ENCODE measurements around the gene TMC3. TPM values are rescaled to one million over a fixed set of nuclear protein-coding genes. Genes with fewer than 3 reads are reported as not detected.
A peak's percentile ranks its signal among the peaks of the same experiment; 100 is the strongest.

The TMC3 gene
- total and polyA plus RNA-seq, 7 experiments from 2014 or later: not detected

DNA sequence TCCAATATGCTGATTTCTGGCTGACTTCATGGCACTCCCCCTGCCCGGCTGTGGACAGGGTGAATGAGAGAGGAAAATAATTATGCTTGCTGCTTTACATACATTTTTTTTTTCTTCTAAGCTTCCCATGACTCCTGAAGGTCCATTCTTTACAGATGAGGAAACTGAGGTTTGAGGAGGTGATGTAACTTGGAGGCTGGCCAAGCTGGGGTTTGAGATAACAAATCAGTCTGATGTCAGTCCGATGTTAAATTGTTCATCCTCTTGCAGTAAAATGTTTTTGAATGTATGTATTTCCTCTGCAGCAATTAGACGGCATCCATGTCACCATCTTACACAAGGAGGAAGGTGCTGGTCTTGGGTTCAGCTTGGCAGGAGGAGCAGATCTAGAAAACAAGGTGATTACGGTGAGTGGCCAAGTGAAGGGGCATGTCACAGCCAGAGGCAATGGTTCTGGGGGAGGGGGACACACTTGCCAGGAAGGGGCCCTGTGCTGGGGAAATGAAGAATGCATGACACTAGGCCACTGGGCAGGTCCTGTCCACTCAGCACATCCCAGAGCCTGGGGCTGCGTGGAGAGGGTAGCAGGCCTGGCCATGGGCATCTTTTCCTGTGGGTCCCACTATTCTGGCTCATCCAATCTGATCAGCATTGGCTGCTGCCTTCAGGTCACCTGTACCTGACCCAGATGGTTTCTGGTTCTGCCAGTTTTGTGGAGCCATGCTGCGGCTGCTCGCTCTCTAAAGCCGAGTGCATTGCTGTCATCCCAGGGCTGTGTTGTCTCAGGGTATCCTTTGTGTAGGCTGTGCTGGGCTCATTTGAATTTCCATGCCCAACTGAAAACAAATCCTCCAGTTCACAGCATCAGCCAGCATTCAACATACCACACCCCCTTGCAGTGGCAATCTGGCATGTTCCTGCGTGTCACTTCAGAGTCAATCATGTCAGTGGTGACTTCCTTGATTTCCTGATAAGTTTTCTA is 70.5 kb downstream of the TMC3 start:
- peaks cover 46 to 59% of the 10 kb centered on the region in 2 donors for H3K4me1 ChIP-seq (ENCODE audit: control insufficient read depth in 2 of 2, insufficient read depth in 2 of 2, low read length in 2 of 2)
- POLR2A ChIA-PET: interaction anchor here (1.5 to 23.2 kb wide), 7 partner anchors 2 to 37 kb away, joined by 4 to 642 read pairs (median 480); partner anchors contain the start of gene STARD5
- peak overlapping the region; percentile 87 for H3K27ac ChIP-seq (ENCODE audit: low read depth, low read length)
- H3K36me3 ChIP-seq (ENCODE audit: control insufficient read depth in 2 of 3, insufficient read depth in 3 of 3, low read length in 3 of 3): peaks cover 75 to 98% (median 82%) of the 10 kb centered on the region in 3 experiments
- Mint-ChIP-seq H3K27ac (peak overlapping the region; percentile 80 to 100 (median 96)), H3K4me3 (peak overlapping the region; percentile 80 to 100 (median 98)), H3K36me3 (peaks cover 44 to 92% (median 88%) of the 10 kb centered on the region in 5 donors), H3K9me3 (no peaks in the 10 kb centered on the region), H3K4me1 (peaks cover 49 to 81% (median 73%) of the 10 kb centered on the region in 7 donors), H3K27me3 (no peaks in the 10 kb centered on the region)
- intact Hi-C loops (cut with micrococcal nuclease): loop anchor here (1.0 kb wide), 3 partner anchors 7 to 28 kb away; no protein-coding TSS in a partner anchor
- CTCF ChIA-PET: interaction anchor here (0.7 to 16.1 kb wide), 4 partner anchors 17 to 97 kb away, joined by 3 to 128 read pairs (median 4); no protein-coding TSS in a partner anchor
- H3K4me3 ChIP-seq (ENCODE audit: low read length): peak overlapping the region; percentile 74
- H3K27me3 ChIP-seq (ENCODE audit: control insufficient read depth in 2 of 2, insufficient read depth in 2 of 2, low read length in 2 of 2): no peaks in the 10 kb centered on the region
- peak in 7 of 9 donors; percentile 56 to 75 (median 67) for DNase-seq
- H3K9me3 ChIP-seq (ENCODE audit: control insufficient read depth in 2 of 3, low read length in 3 of 3): no peaks in the 10 kb centered on the region
- ATAC-seq: peak; percentile 76

GRCh38 chr15:81302701-81303109 is 71.3 kb downstream of the TMC3 start:
- Histone ChIP-seq H3K4me1 (ENCODE audit: control insufficient read depth in 2 of 2, insufficient read depth in 2 of 2, low read length in 2 of 2) (peaks cover 46 to 59% of the 10 kb centered on the region in 2 donors), H3K36me3 (ENCODE audit: control insufficient read depth in 2 of 3, insufficient read depth in 3 of 3, low read length in 3 of 3) (peaks cover 74 to 96% (median 74%) of the 10 kb centered on the region in 3 experiments), H3K9me3 (ENCODE audit: control insufficient read depth in 2 of 3, low read length in 3 of 3) (no peaks in the 10 kb centered on the region), H3K27ac (ENCODE audit: low read depth, low read length) (peak overlapping the region; percentile 87), H3K4me3 (ENCODE audit: low read length) (peak overlapping the region; percentile 74), H3K27me3 (ENCODE audit: control insufficient read depth in 2 of 2, insufficient read depth in 2 of 2, low read length in 2 of 2) (no peaks in the 10 kb centered on the region)
- DNase-seq (peak in 2 of 9 donors; percentile 35 to 47), ATAC-seq (peak; percentile 44)
- Mint-ChIP-seq H3K36me3 (peaks cover 50 to 93% (median 92%) of the 10 kb centered on the region in 5 donors), H3K4me3 (peak overlapping the region; percentile 80 to 100 (median 98)), H3K27ac (peak overlapping the region; percentile 78 to 100 (median 96)), H3K9me3 (no peaks in the 10 kb centered on the region), H3K4me1 (peaks cover 49 to 74% (median 72%) of the 10 kb centered on the region in 7 donors), H3K27me3 (no peaks in the 10 kb centered on the region)
- intact Hi-C loops (cut with micrococcal nuclease): loop anchor here in 1 of 2 donors (1.0 kb wide), 1 partner anchor 27 kb away; no protein-coding TSS in a partner anchor
- CTCF ChIA-PET: interaction anchor here (0.7 to 16.1 kb wide), 7 partner anchors 12 to 98 kb away, joined by 3 to 128 read pairs (median 4); no protein-coding TSS in a partner anchor
- POLR2A ChIA-PET: interaction anchor here (0.6 to 23.2 kb wide), 7 partner anchors 2 to 1114 kb away, joined by 3 to 642 read pairs (median 480); partner anchors contain the start of gene STARD5

- ATAC-seq: peak; percentile 61
- peaks cover 66 to 96% (median 66%) of the 10 kb centered on the region in 3 experiments for H3K36me3 ChIP-seq (ENCODE audit: control insufficient read depth in 2 of 3, insufficient read depth in 3 of 3, low read length in 3 of 3)
- ChIA-PET CTCF (interaction anchor here (0.8 to 16.1 kb wide), 8 partner anchors 11 to 193 kb away, joined by 3 to 128 read pairs (median 4); no protein-coding TSS in a partner anchor), POLR2A (interaction anchor here (0.6 to 23.2 kb wide), 7 partner anchors 3 to 1115 kb away, joined by 3 to 642 read pairs (median 480); partner anchors contain the start of gene STARD5)
- Mint-ChIP-seq H3K9me3 (peaks cover 0 to 2% (median 0%) of the 10 kb centered on the region in 11 donors), H3K4me3 (peak overlapping the region; percentile 80 to 100 (median 98)), H3K27me3 (no peaks in the 10 kb centered on the region), H3K4me1 (peaks cover 50 to 66% (median 64%) of the 10 kb centered on the region in 7 donors), H3K36me3 (peaks cover 56 to 94% (median 91%) of the 10 kb centered on the region in 5 donors), H3K27ac (peak overlapping the region; percentile 79 to 100 (median 96))
- peak overlapping the region; percentile 87 for H3K27ac ChIP-seq (ENCODE audit: low read depth, low read length)
- no peaks in the 10 kb centered on the region for H3K27me3 ChIP-seq (ENCODE audit: control insufficient read depth in 2 of 2, insufficient read depth in 2 of 2, low read length in 2 of 2)
- intact Hi-C loops (cut with micrococcal nuclease): loop anchor here in 1 of 2 donors (1.0 kb wide), 1 partner anchor 27 kb away; no protein-coding TSS in a partner anchor
- H3K9me3 ChIP-seq (ENCODE audit: control insufficient read depth in 2 of 3, low read length in 3 of 3): no peaks in the 10 kb centered on the region
- H3K4me1 ChIP-seq (ENCODE audit: control insufficient read depth in 2 of 2, insufficient read depth in 2 of 2, low read length in 2 of 2): peaks cover 46 to 59% of the 10 kb centered on the region in 2 donors
- peak overlapping the region; percentile 74 for H3K4me3 ChIP-seq (ENCODE audit: low read length)
- peak in 1 of 9 donors; percentile 60 for DNase-seq
Measured at GRCh38 chr15:81301815-81302399, 72.1 kb downstream of the TMC3 start.

DNA sequence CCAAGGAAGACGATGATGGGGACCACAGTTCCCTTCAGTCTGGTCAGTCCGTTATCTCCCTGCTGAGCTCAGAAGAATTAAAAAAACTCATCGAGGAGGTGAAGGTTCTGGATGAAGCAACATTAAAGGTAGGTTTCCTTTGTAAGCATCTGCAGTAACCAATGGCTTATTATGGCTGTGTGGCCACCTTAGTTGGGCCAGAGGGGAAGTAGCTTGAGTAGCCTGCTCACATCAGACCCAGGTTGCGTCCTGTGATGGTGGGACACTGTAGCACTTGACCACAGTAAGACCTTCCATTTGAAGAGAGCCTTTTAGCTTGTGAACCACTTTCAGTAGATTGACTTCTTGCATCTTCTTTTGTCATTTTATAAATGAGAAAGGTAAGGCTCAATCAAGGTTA is 72.6 kb downstream of the TMC3 start:
- Mint-ChIP-seq H3K9me3 (peaks cover 0 to 3% (median 0%) of the 10 kb centered on the region in 11 donors), H3K4me3 (peak overlapping the region; percentile 80 to 100 (median 98)), H3K27ac (peak overlapping the region; percentile 79 to 100 (median 96)), H3K4me1 (peaks cover 48 to 66% (median 62%) of the 10 kb centered on the region in 7 donors), H3K27me3 (no peaks in the 10 kb centered on the region), H3K36me3 (peaks cover 58 to 91% (median 90%) of the 10 kb centered on the region in 5 donors)
- H3K27ac ChIP-seq (ENCODE audit: low read depth, low read length): peak overlapping the region; percentile 87
- ChIA-PET CTCF (interaction anchor here (0.7 to 16.1 kb wide), 9 partner anchors 10 to 193 kb away, joined by 3 to 128 read pairs (median 4); no protein-coding TSS in a partner anchor), POLR2A (interaction anchor here (11.5 to 23.2 kb wide), 6 partner anchors 4 to 27 kb away, joined by 149 to 642 read pairs (median 498); partner anchors contain the start of gene STARD5)
- peaks cover 45 to 60% of the 10 kb centered on the region in 2 donors for H3K4me1 ChIP-seq (ENCODE audit: control insufficient read depth in 2 of 2, insufficient read depth in 2 of 2, low read length in 2 of 2)
- H3K9me3 ChIP-seq (ENCODE audit: control insufficient read depth in 2 of 3, low read length in 3 of 3): no peaks in the 10 kb centered on the region
- H3K27me3 ChIP-seq (ENCODE audit: control insufficient read depth in 2 of 2, insufficient read depth in 2 of 2, low read length in 2 of 2): no peaks in the 10 kb centered on the region
- ATAC-seq (no peak), DNase-seq (no peak)
- H3K36me3 ChIP-seq (ENCODE audit: control insufficient read depth in 2 of 3, insufficient read depth in 3 of 3, low read length in 3 of 3): peaks cover 60 to 92% (median 61%) of the 10 kb centered on the region in 3 experiments
- peak overlapping the region; percentile 74 for H3K4me3 ChIP-seq (ENCODE audit: low read length)
- intact Hi-C loops (cut with micrococcal nuclease): no loop called here

DNA sequence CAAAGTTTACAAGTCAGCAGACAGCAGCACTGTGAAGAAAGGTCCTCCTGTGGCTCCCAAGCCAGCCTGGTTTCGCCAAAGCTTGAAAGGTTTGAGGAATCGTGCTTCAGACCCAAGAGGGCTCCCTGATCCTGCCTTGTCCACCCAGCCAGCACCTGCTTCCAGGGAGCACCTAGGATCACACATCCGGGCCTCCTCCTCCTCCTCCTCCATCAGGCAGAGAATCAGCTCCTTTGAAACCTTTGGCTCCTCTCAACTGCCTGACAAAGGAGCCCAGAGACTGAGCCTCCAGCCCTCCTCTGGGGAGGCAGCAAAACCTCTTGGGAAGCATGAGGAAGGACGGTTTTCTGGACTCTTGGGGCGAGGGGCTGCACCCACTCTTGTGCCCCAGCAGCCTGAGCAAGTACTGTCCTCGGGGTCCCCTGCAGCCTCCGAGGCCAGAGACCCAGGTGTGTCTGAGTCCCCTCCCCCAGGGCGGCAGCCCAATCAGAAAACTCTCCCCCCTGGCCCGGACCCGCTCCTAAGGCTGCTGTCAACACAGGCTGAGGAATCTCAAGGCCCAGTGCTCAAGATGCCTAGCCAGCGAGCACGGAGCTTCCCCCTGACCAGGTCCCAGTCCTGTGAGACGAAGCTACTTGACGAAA is 74.3 kb downstream of the TMC3 start:
- H3K9me3 ChIP-seq (ENCODE audit: control insufficient read depth in 2 of 3, low read length in 3 of 3): no peaks in the 10 kb centered on the region
- Mint-ChIP-seq H3K4me3 (peak overlapping the region; percentile 80 to 100 (median 98)), H3K36me3 (peaks cover 57 to 90% (median 79%) of the 10 kb centered on the region in 5 donors), H3K4me1 (peaks cover 48 to 70% (median 64%) of the 10 kb centered on the region in 7 donors), H3K9me3 (peaks cover 0 to 3% (median 0%) of the 10 kb centered on the region in 11 donors), H3K27me3 (no peaks in the 10 kb centered on the region), H3K27ac (peak overlapping the region; percentile 93 to 100 (median 96))
- CTCF ChIA-PET: interaction anchor here (1.0 to 16.1 kb wide), 8 partner anchors 9 to 33 kb away, joined by 3 to 128 read pairs (median 9); no protein-coding TSS in a partner anchor
- intact Hi-C loops (cut with micrococcal nuclease): loop anchor here (1.0 to 10.0 kb wide), 5 partner anchors 13 to 1515 kb away; partner anchors contain the start of genes MEX3B (in 2 of the 2) and ZFAND6 (in 1 of the 2)
- H3K36me3 ChIP-seq (ENCODE audit: control insufficient read depth in 2 of 3, insufficient read depth in 3 of 3, low read length in 3 of 3): peaks cover 44 to 75% (median 46%) of the 10 kb centered on the region in 3 experiments
- H3K27ac ChIP-seq (ENCODE audit: low read depth, low read length): peak overlapping the region; percentile 87
- DNase-seq: no peak
- POLR2A ChIA-PET: interaction anchor here (1.2 to 23.2 kb wide), 9 partner anchors 4 to 302 kb away, joined by 3 to 642 read pairs (median 207); partner anchors contain the start of genes STARD5 and TLNRD1
- peak overlapping the region; percentile 74 for H3K4me3 ChIP-seq (ENCODE audit: low read length)
- no peak for ATAC-seq
- peaks cover 45 to 60% of the 10 kb centered on the region in 2 donors for H3K4me1 ChIP-seq (ENCODE audit: control insufficient read depth in 2 of 2, insufficient read depth in 2 of 2, low read length in 2 of 2)
- H3K27me3 ChIP-seq (ENCODE audit: control insufficient read depth in 2 of 2, insufficient read depth in 2 of 2, low read length in 2 of 2): no peaks in the 10 kb centered on the region

All from naive thymus-derived CD4-positive, alpha-beta T cell (primary cell).